Cardiac septum (tissue), 1 donor: ENCODE measurements around the gene FAM227B. TPM values are rescaled to one million over a fixed set of nuclear protein-coding genes. Genes with fewer than 3 reads are reported as not detected.
"Not testable (repeated sequence)": the region's sequence is repeated elsewhere in the genome, so short reads cannot be mapped to it uniquely, and the experiment has no call there.

Experiments used
- DNase-seq: peaks from one replicate; pipeline ENCODE4 v3.0.0-alpha.2; 2020; ENCODE audit warnings: low spot score
- intact Hi-C: fragments of 100-400 bp; cut with DNase I; formaldehyde crosslinking; loops from one replicate; pipeline ENCODE4 v1.14.0; 2022
- total RNA-seq: library from RNA; stranded (reverse); fragmentation: NEBNext Ultra II Directional; extraction: Animal tissue kit (Norgen Biotek cat#: 25700); gene quantifications from one replicate; pipeline ENCODE4 v1.2.1, GENCODE V29; 2021
- donor health status: DM: no; HTN: no; CAD: no.

FAM227B gene
- total RNA-seq, 1 donor from 2014 or later: 11.5 TPM

DNA sequence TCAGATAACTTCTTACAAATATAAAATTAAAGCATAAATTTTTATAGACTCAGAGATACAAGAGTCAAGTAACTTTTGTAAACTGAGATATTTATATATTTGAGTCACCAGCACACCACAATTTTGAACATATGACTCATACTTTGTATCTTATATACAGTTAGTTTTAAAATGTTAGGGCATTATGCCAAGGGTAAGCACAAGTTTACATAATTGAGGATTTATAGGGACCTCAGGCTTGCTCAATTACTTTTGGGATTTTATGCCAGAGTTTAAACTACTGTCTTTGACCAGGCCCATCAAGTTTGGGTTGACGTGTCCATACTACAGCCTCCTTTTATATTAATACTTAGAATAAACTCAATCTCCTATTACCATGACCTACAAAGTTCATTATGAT is 205.0 kb downstream of the FAM227B start:
- DNase-seq: no peak
- intact Hi-C loops: loop anchor here (10.0 kb wide), 1 partner anchor 51 kb away; no protein-coding TSS in a partner anchor

- DNase-seq: no peak
- intact Hi-C loops: loop anchor here (10.0 kb wide), 1 partner anchor 50 kb away; no protein-coding TSS in a partner anchor
Measured at GRCh38 chr15:49415149-49415548, 205.5 kb downstream of the FAM227B start.

GRCh38 chr15:49412797-49413196 is 207.8 kb downstream of the FAM227B start:
- intact Hi-C loops: loop anchor here (10.0 kb wide), 1 partner anchor 48 kb away; no protein-coding TSS in a partner anchor
- DNase-seq: no peak

- intact Hi-C loops: loop anchor here (10.0 kb wide), 1 partner anchor 46 kb away; no protein-coding TSS in a partner anchor
- no peak for DNase-seq
Measured at GRCh38 chr15:49410641-49411040, 210.0 kb downstream of the FAM227B start.

GRCh38 chr15:49406352-49407118 is 214.1 kb downstream of the FAM227B start:
- peak; percentile 49 for DNase-seq
- intact Hi-C loops: no loop called here

DNA sequence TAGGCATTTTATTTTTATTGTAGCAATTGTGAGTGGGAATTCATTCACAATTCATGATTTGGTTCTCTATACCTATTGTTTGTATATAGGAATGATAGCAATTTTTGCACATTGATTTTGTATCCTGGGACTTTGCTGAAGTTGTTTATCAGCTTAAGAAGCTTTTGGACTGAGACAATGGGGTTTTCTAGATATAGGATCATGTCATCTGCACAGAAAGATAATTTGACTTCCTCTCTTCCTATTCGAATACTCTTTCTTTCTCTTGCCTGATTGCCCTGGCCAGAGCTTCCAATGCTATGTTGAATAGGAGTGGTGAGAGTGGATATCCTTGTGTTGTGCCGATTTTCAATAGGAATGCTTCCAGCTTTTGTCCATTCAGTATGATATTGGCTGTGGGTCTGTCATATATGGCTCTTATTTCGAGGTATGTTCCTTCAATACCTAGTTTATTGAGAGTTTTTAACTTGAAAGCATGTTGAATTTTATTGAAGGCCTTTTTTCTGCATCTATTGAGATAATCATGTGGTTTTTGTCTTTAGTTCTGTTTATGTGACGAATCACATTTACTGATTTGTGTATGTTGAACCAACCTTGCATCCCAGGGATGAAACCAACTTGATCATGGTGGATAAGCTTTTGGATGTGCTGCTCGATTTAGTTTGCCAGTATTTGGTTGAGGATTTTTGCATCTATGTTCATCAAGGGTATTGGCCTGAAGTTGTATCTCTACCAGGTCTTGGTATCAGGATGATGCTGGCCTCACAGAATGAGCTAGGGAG is 217.9 kb downstream of the FAM227B start:
- DNase-seq, intact Hi-C loops: not testable (repeated sequence)

GRCh38 chr15:49387471-49387870 is 233.1 kb downstream of the FAM227B start:
- no peak for DNase-seq
- intact Hi-C loops: no loop called here

GRCh38 chr15:49383266-49383665 is 237.4 kb downstream of the FAM227B start:
- no peak for DNase-seq
- intact Hi-C loops: no loop called here

DNA sequence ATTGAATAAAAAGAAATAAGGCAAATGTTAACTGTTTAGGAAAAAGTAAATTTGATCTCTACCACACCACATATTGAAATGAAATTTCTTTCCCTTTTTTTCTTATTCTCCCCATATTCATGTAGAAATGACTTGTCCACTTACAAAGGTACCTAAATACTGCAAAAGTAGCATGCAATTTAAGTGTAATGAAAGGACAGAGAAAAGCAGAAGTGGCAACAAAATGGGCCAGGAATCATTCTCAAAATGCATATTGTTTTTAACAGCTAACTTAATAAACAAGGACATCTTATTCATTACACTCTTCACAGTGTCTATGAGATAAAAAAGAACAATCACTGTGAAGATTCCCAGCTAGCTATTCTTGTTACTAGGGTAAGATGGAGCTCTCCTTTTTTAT is 238.2 kb downstream of the FAM227B start:
- no peak for DNase-seq
- intact Hi-C loops: no loop called here

DNA sequence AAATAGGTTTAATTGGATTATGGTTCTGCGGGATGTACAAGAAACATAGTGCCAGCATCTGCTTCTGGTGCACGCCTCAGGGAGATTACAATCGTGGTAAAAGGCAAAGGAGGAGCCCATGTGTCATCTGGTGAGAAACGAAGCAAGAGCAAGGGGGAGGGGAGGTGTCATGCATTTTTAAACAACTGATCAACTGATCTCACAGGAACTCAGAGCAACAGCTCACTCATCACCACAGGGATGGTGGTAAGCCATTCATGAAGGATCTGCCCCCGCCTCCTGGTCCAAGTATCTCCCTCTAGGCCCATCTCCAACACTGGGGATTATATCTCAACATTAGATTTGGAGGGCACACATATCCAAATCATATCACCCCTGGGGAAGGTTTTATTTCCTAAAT is 239.7 kb downstream of the FAM227B start:
- DNase-seq: no peak
- intact Hi-C loops: no loop called here

GRCh38 chr15:49379996-49380395 is 240.6 kb downstream of the FAM227B start:
- DNase-seq: no peak

GRCh38 chr15:49372366-49372765 is 248.3 kb downstream of the FAM227B start:
- intact Hi-C loops: no loop called here
- DNase-seq: no peak

More at GRCh38 chr15:49379996-49380395, 240.6 kb downstream of the FAM227B start:
- intact Hi-C loops: no loop called here

DNA sequence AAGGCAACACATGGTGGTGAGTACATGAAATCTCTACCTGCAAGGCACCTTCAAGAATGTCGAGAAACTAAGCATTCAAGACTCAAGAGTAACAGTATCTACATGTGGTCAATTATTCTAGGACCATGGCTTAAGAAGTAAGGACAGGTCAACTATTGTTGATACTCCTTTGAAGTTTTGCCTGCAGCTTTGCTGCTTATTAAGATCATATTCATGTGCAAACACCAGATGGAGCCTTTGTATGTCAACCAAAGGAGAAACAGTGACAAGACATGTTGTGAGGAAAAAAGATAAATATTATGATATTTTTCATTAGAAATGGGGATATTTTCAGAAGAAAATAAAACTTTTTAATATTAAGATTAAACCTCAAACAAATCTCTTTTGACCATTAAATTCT is 249.8 kb downstream of the FAM227B start:
- intact Hi-C loops: no loop called here
- DNase-seq: no peak

- intact Hi-C loops: loop anchor here (10.0 kb wide), 1 partner anchor 48 kb away; no protein-coding TSS in a partner anchor
- DNase-seq: no peak
Measured at GRCh38 chr15:49366496-49366895, 254.1 kb downstream of the FAM227B start.

- intact Hi-C loops: loop anchor here (10.0 kb wide), 1 partner anchor 53 kb away; no protein-coding TSS in a partner anchor
- DNase-seq: no peak
Measured at GRCh38 chr15:49361370-49361769, 259.2 kb downstream of the FAM227B start.

GRCh38 chr15:49354439-49354838 is 266.2 kb downstream of the FAM227B start:
- intact Hi-C loops, DNase-seq: not testable (repeated sequence)

DNA sequence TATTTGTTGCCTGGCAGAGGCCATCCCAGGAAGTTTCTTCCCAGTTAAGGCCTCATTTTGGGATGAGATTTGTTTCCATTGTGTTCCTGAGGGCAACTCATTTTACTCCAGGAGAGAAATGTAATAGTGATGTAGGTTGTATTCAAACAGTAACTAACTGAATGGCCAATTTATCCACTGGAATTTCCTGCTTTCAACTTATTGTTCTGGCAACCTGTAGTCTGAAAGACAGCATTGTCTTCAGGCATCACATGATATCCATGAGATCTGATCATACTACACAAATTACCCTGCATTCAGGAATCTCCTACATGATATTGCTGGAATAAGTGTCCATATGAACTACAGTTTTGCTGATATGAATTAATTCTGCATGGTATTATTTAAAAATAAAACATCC is 277.1 kb downstream of the FAM227B start:
- DNase-seq: no peak
- intact Hi-C loops: no loop called here

DNA sequence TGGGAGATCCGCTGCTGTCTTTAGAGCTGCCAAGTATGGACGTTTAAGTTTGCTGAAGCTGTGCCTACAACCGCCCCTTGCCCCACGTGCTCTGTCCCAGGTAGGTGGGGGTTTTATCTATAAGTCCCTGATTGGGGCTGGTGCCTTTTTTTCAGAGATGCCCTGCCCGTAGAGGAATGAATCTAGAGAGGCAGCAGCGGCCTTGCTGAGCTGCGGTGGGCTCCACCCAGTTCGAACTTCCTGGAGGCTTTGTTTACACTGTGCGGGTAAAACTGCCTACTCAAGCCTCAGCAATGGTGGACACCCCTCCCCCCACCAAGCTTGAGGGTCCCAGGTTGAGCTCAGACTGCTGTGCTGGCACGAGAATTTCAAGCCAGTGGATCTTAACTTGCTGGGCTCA is 281.0 kb downstream of the FAM227B start:
- DNase-seq: no peak
- intact Hi-C loops: no loop called here

GRCh38 chr15:49331951-49332350 is 288.7 kb downstream of the FAM227B start:
- intact Hi-C loops: no loop called here
- DNase-seq: no peak

DNA sequence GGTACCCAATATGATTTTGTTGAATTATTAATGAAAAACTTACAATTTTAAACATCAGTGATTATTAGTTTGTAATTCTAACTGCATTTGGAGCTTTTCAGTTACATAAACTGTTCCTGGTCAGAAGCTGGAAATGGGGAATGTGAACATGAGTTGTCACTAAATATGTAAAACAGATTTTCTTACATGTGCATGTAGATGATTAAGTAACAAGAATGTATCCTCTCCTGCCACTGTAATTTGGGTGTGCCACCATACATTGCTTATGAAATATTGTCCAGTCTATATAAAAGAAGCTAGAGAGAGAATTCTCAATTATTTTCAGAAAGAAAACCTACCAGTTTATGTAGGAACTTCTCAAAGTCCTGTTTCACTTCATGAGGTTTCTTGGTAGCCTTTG is 289.2 kb downstream of the FAM227B start:
- intact Hi-C loops: no loop called here
- no peak for DNase-seq
